Measurements from ENCODE around the gene UBE2B. TPM values are rescaled to one million over a fixed set of nuclear protein-coding genes. Genes with fewer than 3 reads are reported as not detected.
"Not testable (repeated sequence)": the region's sequence is repeated elsewhere in the genome, so short reads cannot be mapped to it uniquely, and the experiment has no call there.

The UBE2B gene
- total and polyA plus RNA-seq, 2 experiments from 2014 or later: 19.3 to 184 TPM

DNA sequence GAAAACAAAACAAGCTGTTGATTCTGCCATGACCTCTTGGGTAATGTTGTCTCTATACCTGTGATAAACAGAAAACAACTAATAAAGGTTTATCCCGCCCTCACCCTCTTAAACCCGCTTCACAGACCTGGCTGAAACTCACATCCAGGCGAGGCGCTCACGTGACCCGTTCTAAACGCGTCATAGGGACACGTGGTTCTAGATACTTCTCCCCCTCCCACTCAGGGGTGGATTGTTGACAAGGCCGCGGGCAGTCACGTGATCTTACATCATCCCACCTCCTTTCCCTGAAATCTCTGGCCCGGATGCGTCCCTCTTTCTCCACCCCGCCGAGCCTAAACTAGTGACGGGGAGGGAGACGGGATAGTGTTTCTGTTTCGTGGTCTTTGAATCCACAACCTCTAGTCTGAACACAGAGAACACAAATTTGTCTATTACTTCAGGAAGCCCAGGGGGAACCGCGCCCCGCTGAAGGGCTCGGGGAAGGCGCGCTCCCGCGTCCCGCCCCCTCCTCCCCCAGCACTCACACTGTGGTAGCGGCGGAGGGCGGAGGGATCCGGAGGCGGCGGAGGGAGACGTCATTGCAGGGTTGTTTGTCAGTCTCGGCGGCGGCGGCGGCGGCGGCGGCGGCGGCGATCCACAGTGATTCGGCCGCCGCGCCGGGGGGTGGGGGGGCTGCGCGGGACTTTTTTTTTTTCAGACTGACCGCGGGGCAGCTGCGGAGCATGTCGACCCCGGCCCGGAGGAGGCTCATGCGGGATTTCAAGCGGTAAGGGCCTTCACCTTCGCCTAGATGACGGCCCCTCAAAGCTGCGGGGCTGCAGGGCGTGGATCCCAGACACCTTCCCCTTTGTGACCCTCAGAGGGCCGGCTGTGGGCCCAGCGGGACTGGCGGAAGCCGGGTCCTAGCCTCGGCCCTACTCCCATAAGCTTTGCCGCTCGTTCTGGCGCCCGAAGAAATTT is at the start of gene UBE2B (continued):
- TF ChIP-seq POLR2AphosphoS5 (IDR thresholded peaks at IDR 0.05; ENCODE audit: low read depth): peak; percentile 74

DNA sequence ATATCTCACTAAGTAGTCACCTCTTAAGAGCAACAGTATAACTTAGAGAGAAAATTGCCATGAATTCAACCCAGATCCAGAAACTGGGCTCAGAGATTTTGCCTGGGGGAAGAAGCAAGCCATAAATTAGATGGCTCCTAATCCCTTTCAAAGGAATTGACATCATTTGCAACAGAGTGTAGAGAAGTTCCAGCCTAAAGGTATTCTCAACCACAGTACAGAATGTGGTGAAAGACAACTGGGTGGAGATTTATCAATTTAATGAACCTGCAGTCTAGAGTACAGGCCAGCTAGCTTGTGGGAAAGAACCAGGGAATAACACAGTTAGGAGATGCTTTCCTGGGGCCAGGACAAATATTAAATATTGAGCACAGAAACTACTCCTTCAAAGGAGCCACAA is 44.0 kb upstream of the UBE2B start:
- peaks cover 44% of the 10 kb centered on the region for H3K9me3 Mint-ChIP-seq
- Histone ChIP-seq H3K27me3 (ENCODE audit: insufficient read depth) (no peaks in the 10 kb centered on the region), H3F3A (replicated peaks; ENCODE audit: low read depth) (no peaks in the 10 kb centered on the region), H3K9me2 (ENCODE audit: insufficient read depth) (no peaks in the 10 kb centered on the region), H3K79me2 (replicated peaks; ENCODE audit: insufficient read depth) (no peaks in the 10 kb centered on the region), H3K27ac (ENCODE audit: low read depth) (no peak overlapping the region), H4K20me1 (replicated peaks; ENCODE audit: insufficient read depth) (no peaks in the 10 kb centered on the region), H3K4me2 (no peak overlapping the region), H3K4me1 (ENCODE audit: insufficient read depth) (no peaks in the 10 kb centered on the region), H2AFZ (no peak overlapping the region), H3K4me3 (no peak overlapping the region), H3K36me3 (ENCODE audit: insufficient read depth) (no peaks in the 10 kb centered on the region)
- H3K27me3 Mint-ChIP-seq (ENCODE audit: insufficient read depth, low read depth, poor library complexity): no peaks in the 10 kb centered on the region
- ATAC-seq: no peak
- TF ChIP-seq, protein P1, sequence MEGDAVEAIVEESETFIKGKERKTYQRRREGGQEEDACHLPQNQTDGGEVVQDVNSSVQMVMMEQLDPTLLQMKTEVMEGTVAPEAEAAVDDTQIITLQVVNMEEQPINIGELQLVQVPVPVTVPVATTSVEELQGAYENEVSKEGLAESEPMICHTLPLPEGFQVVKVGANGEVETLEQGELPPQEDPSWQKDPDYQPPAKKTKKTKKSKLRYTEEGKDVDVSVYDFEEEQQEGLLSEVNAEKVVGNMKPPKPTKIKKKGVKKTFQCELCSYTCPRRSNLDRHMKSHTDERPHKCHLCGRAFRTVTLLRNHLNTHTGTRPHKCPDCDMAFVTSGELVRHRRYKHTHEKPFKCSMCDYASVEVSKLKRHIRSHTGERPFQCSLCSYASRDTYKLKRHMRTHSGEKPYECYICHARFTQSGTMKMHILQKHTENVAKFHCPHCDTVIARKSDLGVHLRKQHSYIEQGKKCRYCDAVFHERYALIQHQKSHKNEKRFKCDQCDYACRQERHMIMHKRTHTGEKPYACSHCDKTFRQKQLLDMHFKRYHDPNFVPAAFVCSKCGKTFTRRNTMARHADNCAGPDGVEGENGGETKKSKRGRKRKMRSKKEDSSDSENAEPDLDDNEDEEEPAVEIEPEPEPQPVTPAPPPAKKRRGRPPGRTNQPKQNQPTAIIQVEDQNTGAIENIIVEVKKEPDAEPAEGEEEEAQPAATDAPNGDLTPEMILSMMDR (conservative IDR thresholded peaks at IDR 0.05; ENCODE audit: low read depth in 2 of 2): no peak
- H3K36me3 Mint-ChIP-seq (ENCODE audit: low read depth): peaks cover 5% of the 10 kb centered on the region; the same call in 2 of the 3 replicates
- H3K4me3 Mint-ChIP-seq: no peak overlapping the region
- DNase-seq (ENCODE audit: low spot score): no peak
- no peaks in the 10 kb centered on the region for H3K4me1 Mint-ChIP-seq
- no peak overlapping the region for H3K27ac Mint-ChIP-seq

DNA sequence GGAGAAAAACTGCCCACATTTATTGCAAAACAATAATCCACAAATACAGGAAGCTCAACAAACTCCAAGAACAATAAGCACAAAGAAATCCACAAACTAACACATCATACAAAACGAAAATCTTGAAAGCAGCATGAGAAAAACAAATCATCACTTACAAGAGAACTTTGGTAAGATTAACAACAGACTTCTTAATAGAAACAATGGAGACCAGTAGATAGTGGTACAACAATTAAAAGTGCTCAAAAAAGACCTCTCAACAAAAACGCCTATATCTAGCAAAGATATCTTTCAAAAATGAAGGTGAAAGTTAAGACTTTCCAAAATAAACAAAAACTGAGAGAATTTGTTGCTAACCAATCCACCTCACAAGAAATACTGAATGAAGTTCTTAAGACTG is 42.8 kb upstream of the UBE2B start:
- no peaks in the 10 kb centered on the region for H3K4me1 Mint-ChIP-seq
- H3K36me3 Mint-ChIP-seq (ENCODE audit: low read depth): peaks cover 14% of the 10 kb centered on the region
- Histone ChIP-seq H3F3A (replicated peaks; ENCODE audit: low read depth) (no peaks in the 10 kb centered on the region), H3K4me2 (no peak overlapping the region), H3K36me3 (ENCODE audit: insufficient read depth) (no peaks in the 10 kb centered on the region), H3K4me3 (no peak overlapping the region), H2AFZ (no peak overlapping the region), H3K4me1 (ENCODE audit: insufficient read depth) (no peaks in the 10 kb centered on the region), H3K9me2 (ENCODE audit: insufficient read depth) (no peaks in the 10 kb centered on the region), H4K20me1 (replicated peaks; ENCODE audit: insufficient read depth) (no peaks in the 10 kb centered on the region), H3K27ac (ENCODE audit: low read depth) (no peak overlapping the region), H3K79me2 (replicated peaks; ENCODE audit: insufficient read depth) (no peaks in the 10 kb centered on the region), H3K27me3 (ENCODE audit: insufficient read depth) (no peaks in the 10 kb centered on the region)
- H3K27ac Mint-ChIP-seq: no peak overlapping the region
- DNase-seq (ENCODE audit: low spot score): no peak
- no peak overlapping the region for H3K4me3 Mint-ChIP-seq
- no peak for ATAC-seq
- H3K9me3 Mint-ChIP-seq: peaks cover 56% of the 10 kb centered on the region
- TF ChIP-seq NANOG (IDR thresholded peaks at IDR 0.05; ENCODE audit: borderline replicate concordance): no peak
- no peak for TF ChIP-seq CREB1 (CRISPR knock-in tag; IDR thresholded peaks at IDR 0.05; ENCODE audit: low read depth)
- TF ChIP-seq EZH2phosphoT487 (IDR thresholded peaks at IDR 0.05; ENCODE audit: unreplicated experiment): no peak
- TF ChIP-seq, protein P2, sequence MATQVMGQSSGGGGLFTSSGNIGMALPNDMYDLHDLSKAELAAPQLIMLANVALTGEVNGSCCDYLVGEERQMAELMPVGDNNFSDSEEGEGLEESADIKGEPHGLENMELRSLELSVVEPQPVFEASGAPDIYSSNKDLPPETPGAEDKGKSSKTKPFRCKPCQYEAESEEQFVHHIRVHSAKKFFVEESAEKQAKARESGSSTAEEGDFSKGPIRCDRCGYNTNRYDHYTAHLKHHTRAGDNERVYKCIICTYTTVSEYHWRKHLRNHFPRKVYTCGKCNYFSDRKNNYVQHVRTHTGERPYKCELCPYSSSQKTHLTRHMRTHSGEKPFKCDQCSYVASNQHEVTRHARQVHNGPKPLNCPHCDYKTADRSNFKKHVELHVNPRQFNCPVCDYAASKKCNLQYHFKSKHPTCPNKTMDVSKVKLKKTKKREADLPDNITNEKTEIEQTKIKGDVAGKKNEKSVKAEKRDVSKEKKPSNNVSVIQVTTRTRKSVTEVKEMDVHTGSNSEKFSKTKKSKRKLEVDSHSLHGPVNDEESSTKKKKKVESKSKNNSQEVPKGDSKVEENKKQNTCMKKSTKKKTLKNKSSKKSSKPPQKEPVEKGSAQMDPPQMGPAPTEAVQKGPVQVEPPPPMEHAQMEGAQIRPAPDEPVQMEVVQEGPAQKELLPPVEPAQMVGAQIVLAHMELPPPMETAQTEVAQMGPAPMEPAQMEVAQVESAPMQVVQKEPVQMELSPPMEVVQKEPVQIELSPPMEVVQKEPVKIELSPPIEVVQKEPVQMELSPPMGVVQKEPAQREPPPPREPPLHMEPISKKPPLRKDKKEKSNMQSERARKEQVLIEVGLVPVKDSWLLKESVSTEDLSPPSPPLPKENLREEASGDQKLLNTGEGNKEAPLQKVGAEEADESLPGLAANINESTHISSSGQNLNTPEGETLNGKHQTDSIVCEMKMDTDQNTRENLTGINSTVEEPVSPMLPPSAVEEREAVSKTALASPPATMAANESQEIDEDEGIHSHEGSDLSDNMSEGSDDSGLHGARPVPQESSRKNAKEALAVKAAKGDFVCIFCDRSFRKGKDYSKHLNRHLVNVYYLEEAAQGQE (IDR thresholded peaks at IDR 0.05; ENCODE audit: unreplicated experiment): no peak
- TF ChIP-seq, protein P1 (conservative IDR thresholded peaks at IDR 0.05; ENCODE audit: low read depth in 2 of 2): no peak
- no peak for TF ChIP-seq ZNF331 (CRISPR knock-in tag; IDR thresholded peaks at IDR 0.05; ENCODE audit: low read depth)
- no peak for TF ChIP-seq JUNB (IDR thresholded peaks at IDR 0.05; ENCODE audit: unreplicated experiment)
- no peak for TF ChIP-seq ZNF114 (CRISPR knock-in tag; IDR thresholded peaks at IDR 0.05)
- no peak for TF ChIP-seq POLR2AphosphoS5 (IDR thresholded peaks at IDR 0.05; ENCODE audit: low read depth)
- H3K27me3 Mint-ChIP-seq (ENCODE audit: insufficient read depth, low read depth, poor library complexity): no peaks in the 10 kb centered on the region

- H3K4me3 Mint-ChIP-seq; H3K4me3 ChIP-seq; H3K9me2 ChIP-seq (ENCODE audit: insufficient read depth); H3K4me1 Mint-ChIP-seq; H3F3A ChIP-seq (replicated peaks; ENCODE audit: low read depth); H3K36me3 ChIP-seq (ENCODE audit: insufficient read depth); H2AFZ ChIP-seq; H4K20me1 ChIP-seq (replicated peaks; ENCODE audit: insufficient read depth); H3K4me1 ChIP-seq (ENCODE audit: insufficient read depth); ATAC-seq; H3K27ac ChIP-seq (ENCODE audit: low read depth); H3K27me3 ChIP-seq (ENCODE audit: insufficient read depth); H3K4me2 ChIP-seq; H3K27ac Mint-ChIP-seq; H3K79me2 ChIP-seq (replicated peaks; ENCODE audit: insufficient read depth): not testable (repeated sequence)
- peaks cover 51% of the 10 kb centered on the region for H3K36me3 Mint-ChIP-seq (ENCODE audit: low read depth)
- H3K27me3 Mint-ChIP-seq (ENCODE audit: insufficient read depth, low read depth, poor library complexity): peaks cover 11% of the 10 kb centered on the region
- peaks cover 72% of the 10 kb centered on the region for H3K9me3 Mint-ChIP-seq
- DNase-seq (ENCODE audit: low spot score): peak; percentile 16
These were observed 34.5 kb upstream of the UBE2B start for GRCh38 chr5:134336833-134337232.
